ENCODE results near the gene LRP2BP. TPM values are rescaled to one million over a fixed set of nuclear protein-coding genes. Genes with fewer than 3 reads are reported as not detected.

Gene LRP2BP
- total and polyA plus RNA-seq, 2 donors = 0.71 to 0.91 TPM

- no peaks in the 10 kb centered on the region for H3K36me3 ChIP-seq (ENCODE audit: control insufficient read depth in 2 of 2, insufficient read depth in 2 of 2, low read length in 1 of 2)
- peaks cover 12 to 15% of the 10 kb centered on the region in 2 donors for H3K4me1 ChIP-seq (ENCODE audit: control insufficient read depth in 2 of 2, insufficient read depth in 2 of 2, low read length in 2 of 2)
- WGBS = 19% methylated on average over 13 of the region's 13 CpGs
These were observed 29.4 kb upstream of the LRP2BP start for GRCh38 chr4:185424905-185425646.

GRCh38 chr4:185421366-185422124, 25.8 kb upstream of the LRP2BP start:
- H3K9me3 ChIP-seq (ENCODE audit: control insufficient read depth in 2 of 2, insufficient read depth in 1 of 2, low read length in 1 of 2) = peaks cover 0 to 5% of the 10 kb centered on the region in 2 donors
- no peak overlapping the region for H3K4me3 ChIP-seq (ENCODE audit: low read length in 2 of 2)
- H3K27me3 ChIP-seq (ENCODE audit: control insufficient read depth in 2 of 2, insufficient read depth in 1 of 2, low read length in 1 of 2) = peaks cover 0 to 3% of the 10 kb centered on the region in 2 donors
- H3K36me3 ChIP-seq (ENCODE audit: control insufficient read depth in 2 of 2, insufficient read depth in 2 of 2, low read length in 1 of 2) = peaks cover 9% of the 10 kb centered on the region in 2 donors
- DNase-seq (ENCODE audit: low read depth in 6 of 9, low spot score in 9 of 9) = no peak
- H3K27ac ChIP-seq (ENCODE audit: low read depth in 1 of 2, low read length in 1 of 2) = no peak overlapping the region
- peaks cover 12 to 15% of the 10 kb centered on the region in 2 donors for H3K4me1 ChIP-seq (ENCODE audit: control insufficient read depth in 2 of 2, insufficient read depth in 2 of 2, low read length in 2 of 2)
- WGBS = 89% methylated on average over 2 of the region's 2 CpGs

More at GRCh38 chr4:185424905-185425646, 29.4 kb upstream of the LRP2BP start:
- Histone ChIP-seq H3K4me3 (ENCODE audit: low read length in 2 of 2) (peak overlapping the region; percentile 85 to 86), H3K27me3 (ENCODE audit: control insufficient read depth in 2 of 2, insufficient read depth in 1 of 2, low read length in 1 of 2) (peaks cover 0 to 16% of the 10 kb centered on the region in 2 donors), H3K27ac (ENCODE audit: low read depth in 1 of 2, low read length in 1 of 2) (peak overlapping the region; percentile 92 to 94), H3K9me3 (ENCODE audit: control insufficient read depth in 2 of 2, insufficient read depth in 1 of 2, low read length in 1 of 2) (peaks cover 0 to 5% of the 10 kb centered on the region in 2 donors)
- DNase-seq (ENCODE audit: low read depth in 6 of 9, low spot score in 9 of 9) = peak in 7 of 9 donors; percentile 1 to 49 (median 10)

GRCh38 chr4:185416955-185417354, 21.2 kb upstream of the LRP2BP start:
- no peaks in the 10 kb centered on the region for H3K9me3 ChIP-seq (ENCODE audit: control insufficient read depth in 2 of 2, insufficient read depth in 1 of 2, low read length in 1 of 2)
- H3K27ac ChIP-seq (ENCODE audit: low read depth in 1 of 2, low read length in 1 of 2) = no peak overlapping the region
- DNase-seq (ENCODE audit: low read depth in 6 of 9, low spot score in 9 of 9) = no peak
- peaks cover 17 to 29% of the 10 kb centered on the region in 2 donors for H3K36me3 ChIP-seq (ENCODE audit: control insufficient read depth in 2 of 2, insufficient read depth in 2 of 2, low read length in 1 of 2)
- no peaks in the 10 kb centered on the region for H3K4me1 ChIP-seq (ENCODE audit: control insufficient read depth in 2 of 2, insufficient read depth in 2 of 2, low read length in 2 of 2)
- no peak overlapping the region for H3K4me3 ChIP-seq (ENCODE audit: low read length in 2 of 2)
- H3K27me3 ChIP-seq (ENCODE audit: control insufficient read depth in 2 of 2, insufficient read depth in 1 of 2, low read length in 1 of 2) = no peaks in the 10 kb centered on the region

- Histone ChIP-seq H3K4me3 (ENCODE audit: low read length in 2 of 2) (no peak overlapping the region), H3K36me3 (ENCODE audit: control insufficient read depth in 2 of 2, insufficient read depth in 2 of 2, low read length in 1 of 2) (peaks cover 21 to 48% of the 10 kb centered on the region in 2 donors), H3K9me3 (ENCODE audit: control insufficient read depth in 2 of 2, insufficient read depth in 1 of 2, low read length in 1 of 2) (no peaks in the 10 kb centered on the region), H3K27me3 (ENCODE audit: control insufficient read depth in 2 of 2, insufficient read depth in 1 of 2, low read length in 1 of 2) (no peaks in the 10 kb centered on the region), H3K4me1 (ENCODE audit: control insufficient read depth in 2 of 2, insufficient read depth in 2 of 2, low read length in 2 of 2) (no peaks in the 10 kb centered on the region), H3K27ac (ENCODE audit: low read depth in 1 of 2, low read length in 1 of 2) (no peak overlapping the region)
- DNase-seq (ENCODE audit: low read depth in 6 of 9, low spot score in 9 of 9) = no peak
- WGBS = 97% methylated on average over 5 of the region's 5 CpGs
These were observed 16.7 kb upstream of the LRP2BP start for GRCh38 chr4:185412412-185412811.

GRCh38 chr4:185411849-185412248, 16.1 kb upstream of the LRP2BP start:
- H3K4me3 ChIP-seq (ENCODE audit: low read length in 2 of 2) = no peak overlapping the region
- 84% methylated on average over 5 of the region's 5 CpGs for WGBS
- H3K27ac ChIP-seq (ENCODE audit: low read depth in 1 of 2, low read length in 1 of 2) = no peak overlapping the region
- no peaks in the 10 kb centered on the region for H3K4me1 ChIP-seq (ENCODE audit: control insufficient read depth in 2 of 2, insufficient read depth in 2 of 2, low read length in 2 of 2)
- no peaks in the 10 kb centered on the region for H3K9me3 ChIP-seq (ENCODE audit: control insufficient read depth in 2 of 2, insufficient read depth in 1 of 2, low read length in 1 of 2)
- peaks cover 16 to 42% of the 10 kb centered on the region in 2 donors for H3K36me3 ChIP-seq (ENCODE audit: control insufficient read depth in 2 of 2, insufficient read depth in 2 of 2, low read length in 1 of 2)
- H3K27me3 ChIP-seq (ENCODE audit: control insufficient read depth in 2 of 2, insufficient read depth in 1 of 2, low read length in 1 of 2) = no peaks in the 10 kb centered on the region
- DNase-seq (ENCODE audit: low read depth in 6 of 9, low spot score in 9 of 9) = no peak

GRCh38 chr4:185408432-185408831, 12.7 kb upstream of the LRP2BP start:
- WGBS = 98% methylated on average over 2 of the region's 2 CpGs

GRCh38 chr4:185405296-185405999, 9.7 kb upstream of the LRP2BP start:
- DNase-seq (ENCODE audit: low read depth in 6 of 9, low spot score in 9 of 9) = no peak
- WGBS = 97% methylated on average over 6 of the region's 6 CpGs
- Histone ChIP-seq H3K27me3 (ENCODE audit: control insufficient read depth in 2 of 2, insufficient read depth in 1 of 2, low read length in 1 of 2) (no peaks in the 10 kb centered on the region), H3K36me3 (ENCODE audit: control insufficient read depth in 2 of 2, insufficient read depth in 2 of 2, low read length in 1 of 2) (peaks cover 20 to 43% of the 10 kb centered on the region in 2 donors), H3K4me3 (ENCODE audit: low read length in 2 of 2) (no peak overlapping the region), H3K4me1 (ENCODE audit: control insufficient read depth in 2 of 2, insufficient read depth in 2 of 2, low read length in 2 of 2) (no peaks in the 10 kb centered on the region), H3K9me3 (ENCODE audit: control insufficient read depth in 2 of 2, insufficient read depth in 1 of 2, low read length in 1 of 2) (no peaks in the 10 kb centered on the region), H3K27ac (ENCODE audit: low read depth in 1 of 2, low read length in 1 of 2) (no peak overlapping the region)

More at GRCh38 chr4:185408432-185408831, 12.7 kb upstream of the LRP2BP start:
- no peaks in the 10 kb centered on the region for H3K4me1 ChIP-seq (ENCODE audit: control insufficient read depth in 2 of 2, insufficient read depth in 2 of 2, low read length in 2 of 2)
- peaks cover 25 to 37% of the 10 kb centered on the region in 2 donors for H3K36me3 ChIP-seq (ENCODE audit: control insufficient read depth in 2 of 2, insufficient read depth in 2 of 2, low read length in 1 of 2)
- H3K27ac ChIP-seq (ENCODE audit: low read depth in 1 of 2, low read length in 1 of 2) = no peak overlapping the region
- H3K9me3 ChIP-seq (ENCODE audit: control insufficient read depth in 2 of 2, insufficient read depth in 1 of 2, low read length in 1 of 2) = no peaks in the 10 kb centered on the region
- no peak overlapping the region for H3K4me3 ChIP-seq (ENCODE audit: low read length in 2 of 2)
- no peak for DNase-seq (ENCODE audit: low read depth in 6 of 9, low spot score in 9 of 9)
- no peaks in the 10 kb centered on the region for H3K27me3 ChIP-seq (ENCODE audit: control insufficient read depth in 2 of 2, insufficient read depth in 1 of 2, low read length in 1 of 2)

GRCh38 chr4:185404031-185404430, 8.3 kb upstream of the LRP2BP start:
- H3K27me3 ChIP-seq (ENCODE audit: control insufficient read depth in 2 of 2, insufficient read depth in 1 of 2, low read length in 1 of 2) = no peaks in the 10 kb centered on the region
- DNase-seq (ENCODE audit: low read depth in 6 of 9, low spot score in 9 of 9) = no peak
- no peak overlapping the region for H3K27ac ChIP-seq (ENCODE audit: low read depth in 1 of 2, low read length in 1 of 2)
- 98% methylated on average over 4 of the region's 4 CpGs for WGBS
- peaks cover 17 to 48% of the 10 kb centered on the region in 2 donors for H3K36me3 ChIP-seq (ENCODE audit: control insufficient read depth in 2 of 2, insufficient read depth in 2 of 2, low read length in 1 of 2)
- no peak overlapping the region for H3K4me3 ChIP-seq (ENCODE audit: low read length in 2 of 2)
- H3K9me3 ChIP-seq (ENCODE audit: control insufficient read depth in 2 of 2, insufficient read depth in 1 of 2, low read length in 1 of 2) = no peaks in the 10 kb centered on the region
- no peaks in the 10 kb centered on the region for H3K4me1 ChIP-seq (ENCODE audit: control insufficient read depth in 2 of 2, insufficient read depth in 2 of 2, low read length in 2 of 2)

Data from thymus (tissue), 11 donors.